ENCODE measurements around the gene CENPN. TPM values are rescaled to one million over a fixed set of nuclear protein-coding genes. Genes with fewer than 3 reads are reported as not detected.

The CENPN gene
- total RNA-seq, 2 donors from 2014 or later = 10.5 to 18.1 TPM

GRCh38 chr16:80974649-80975376 lies 32.2 kb upstream of the CENPN start:
- Histone ChIP-seq H3K4me1 (no peaks in the 10 kb centered on the region), H3K36me3 (peaks cover 8% of the 10 kb centered on the region), H3K9me3 (no peaks in the 10 kb centered on the region), H3K27ac (peak overlapping the region in 1 of 2 donors; percentile 47), H3K4me3 (no peak overlapping the region), H3K27me3 (no peaks in the 10 kb centered on the region)
- DNase-seq (ENCODE audit: low spot score) = no peak
- TF ChIP-seq CTCF (IDR thresholded peaks at IDR 0.05) = peak in 1 of 2 donors; percentile 47

GRCh38 chr16:80976946-80977345 lies 30.1 kb upstream of the CENPN start:
- Histone ChIP-seq H3K27me3 (no peaks in the 10 kb centered on the region), H3K4me3 (no peak overlapping the region), H3K36me3 (peaks cover 11% of the 10 kb centered on the region), H3K4me1 (peaks cover 0 to 6% of the 10 kb centered on the region in 2 donors), H3K27ac (no peak overlapping the region), H3K9me3 (no peaks in the 10 kb centered on the region)
- no peak for DNase-seq (ENCODE audit: low spot score)
- no peak for TF ChIP-seq CTCF (IDR thresholded peaks at IDR 0.05)

GRCh38 chr16:80981103-80981502 lies 25.9 kb upstream of the CENPN start:
- no peak overlapping the region for H3K4me3 ChIP-seq
- TF ChIP-seq CTCF (IDR thresholded peaks at IDR 0.05) = no peak
- H3K9me3 ChIP-seq = no peaks in the 10 kb centered on the region
- peak overlapping the region; percentile 11 to 13 for H3K27ac ChIP-seq
- DNase-seq (ENCODE audit: low spot score) = no peak
- peaks cover 0 to 6% of the 10 kb centered on the region in 2 donors for H3K4me1 ChIP-seq
- no peaks in the 10 kb centered on the region for H3K27me3 ChIP-seq
- peaks cover 7% of the 10 kb centered on the region for H3K36me3 ChIP-seq

- Histone ChIP-seq H3K36me3 (peaks cover 7% of the 10 kb centered on the region), H3K27ac (no peak overlapping the region), H3K9me3 (no peaks in the 10 kb centered on the region), H3K27me3 (no peaks in the 10 kb centered on the region), H3K4me1 (peaks cover 0 to 18% of the 10 kb centered on the region in 2 donors), H3K4me3 (no peak overlapping the region)
- no peak for DNase-seq (ENCODE audit: low spot score)
- TF ChIP-seq CTCF (IDR thresholded peaks at IDR 0.05) = no peak
Observed at GRCh38 chr16:80982646-80983045, 24.4 kb upstream of the CENPN start.

DNA sequence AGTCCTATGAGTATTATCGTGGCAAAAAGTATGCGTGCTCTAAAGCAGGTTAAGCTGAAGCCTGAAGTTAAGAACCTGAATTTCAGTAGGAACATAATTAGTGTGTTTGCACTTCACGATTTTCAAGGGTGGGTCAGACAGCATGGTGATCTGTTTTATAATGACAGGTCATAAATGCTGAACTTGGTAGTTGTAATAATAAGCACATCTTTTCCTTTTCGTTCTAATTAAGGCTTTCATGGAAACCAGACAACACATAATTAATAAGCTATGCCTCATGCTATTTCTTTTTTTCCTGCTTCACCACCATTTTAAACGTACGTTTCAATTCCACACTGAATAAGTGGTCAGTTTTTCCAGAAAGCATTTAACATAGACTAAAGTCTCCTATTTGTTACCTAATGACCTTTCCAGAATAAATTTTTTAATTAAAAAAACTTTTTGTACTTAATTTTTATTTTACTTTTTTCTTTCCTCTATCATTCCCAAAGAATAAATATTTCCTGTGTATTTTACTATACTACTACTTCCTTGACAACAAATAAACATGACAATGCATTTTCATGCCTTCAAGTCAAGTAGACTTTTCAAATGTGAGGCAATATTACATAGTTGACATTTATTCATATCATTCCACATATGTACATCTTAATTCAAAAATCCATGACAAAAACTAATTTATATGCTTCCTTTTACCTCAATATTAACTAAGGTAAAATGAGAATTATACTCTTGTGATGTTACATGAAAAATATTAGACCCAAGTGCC lies 22.7 kb upstream of the CENPN start:
- no peaks in the 10 kb centered on the region for H3K9me3 ChIP-seq
- peaks cover 7% of the 10 kb centered on the region for H3K36me3 ChIP-seq
- TF ChIP-seq CTCF (IDR thresholded peaks at IDR 0.05) = no peak
- no peak overlapping the region for H3K4me3 ChIP-seq
- peak overlapping the region in 1 of 2 donors; percentile 80 for H3K27ac ChIP-seq
- H3K4me1 ChIP-seq = peaks cover 0 to 18% of the 10 kb centered on the region in 2 donors
- DNase-seq (ENCODE audit: low spot score) = no peak
- H3K27me3 ChIP-seq = no peaks in the 10 kb centered on the region
